HepG2 (cell line): Measurements from ENCODE around the gene SLC6A12.

Experiments used
- CTCF ChIP-seq: sonication (generic); formaldehyde crosslinking; IDR thresholded peaks from 2 replicates; pipeline ENCODE4 v1.5.0; 2020; ENCODE audit warnings: mild to moderate bottlenecking, missing genetic modification reagents, moderate library complexity
- RAD51 ChIP-seq: fragments of 450-650 bp; IDR thresholded peaks from 2 replicates; pipeline ENCODE4 v1.6.1; 2016; ENCODE audit warnings: borderline replicate concordance
- ZBTB21 ChIP-seq: sonication (generic); formaldehyde crosslinking; IDR thresholded peaks from 2 replicates; pipeline ENCODE4 v1.4.0; 2020; ENCODE audit warnings: missing genetic modification reagents
- ZBTB7A ChIP-seq: sonication (generic); formaldehyde crosslinking; IDR thresholded peaks from 2 replicates; pipeline ENCODE4 v1.8.0; 2022; ENCODE audit warnings: mild to moderate bottlenecking, missing genetic modification reagents
- ZNF382 ChIP-seq: sonication (generic); formaldehyde crosslinking; IDR thresholded peaks from 2 replicates; pipeline ENCODE4 v1.5.0; 2020; ENCODE audit warnings: missing genetic modification reagents, mild to moderate bottlenecking, borderline replicate concordance
- ZNF792 ChIP-seq: IDR thresholded peaks from 2 replicates; pipeline ENCODE4 v1.6.1; 2016

DNA sequence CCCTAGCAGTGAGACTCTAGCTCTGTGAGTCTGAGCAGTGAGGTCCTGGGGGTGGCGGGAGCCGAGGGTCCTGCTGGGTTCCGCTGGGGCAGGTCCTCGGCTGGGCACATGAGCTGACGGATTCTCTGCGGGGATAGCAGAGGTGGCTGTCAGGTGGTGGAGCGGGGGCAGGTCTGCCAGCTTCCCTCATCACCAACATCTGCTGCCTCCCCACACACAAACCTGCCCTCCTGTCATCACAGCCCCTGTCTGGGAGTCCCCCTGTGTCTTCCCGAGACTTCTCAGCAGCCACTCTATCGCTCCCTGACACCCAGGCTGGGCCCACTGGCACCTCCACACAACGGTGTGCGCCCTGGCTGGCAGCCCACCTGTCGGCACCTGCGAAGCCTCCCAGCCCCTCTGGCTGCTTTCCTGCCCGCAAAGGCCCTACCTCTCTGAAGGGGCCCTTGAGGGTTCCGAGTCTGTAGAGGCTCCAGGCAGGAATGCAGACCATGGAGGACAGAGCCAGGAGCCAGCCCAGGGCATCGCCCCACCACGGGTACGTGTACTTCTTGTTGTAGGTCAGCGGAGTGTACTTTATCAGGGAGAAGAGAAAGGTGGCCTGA lies 7.1 kb upstream of the SLC6A12 start:
- TF ChIP-seq CTCF (no peak), ZNF792 (CRISPR knock-in tag) (no peak), ZBTB21 (CRISPR knock-in tag) (no peak), ZNF382 (CRISPR knock-in tag) (no peak), RAD51 (no peak), ZBTB7A (CRISPR knock-in tag) (no peak)
